ENCODE data around the gene TCOF1.

TCOF1 gene

DNA sequence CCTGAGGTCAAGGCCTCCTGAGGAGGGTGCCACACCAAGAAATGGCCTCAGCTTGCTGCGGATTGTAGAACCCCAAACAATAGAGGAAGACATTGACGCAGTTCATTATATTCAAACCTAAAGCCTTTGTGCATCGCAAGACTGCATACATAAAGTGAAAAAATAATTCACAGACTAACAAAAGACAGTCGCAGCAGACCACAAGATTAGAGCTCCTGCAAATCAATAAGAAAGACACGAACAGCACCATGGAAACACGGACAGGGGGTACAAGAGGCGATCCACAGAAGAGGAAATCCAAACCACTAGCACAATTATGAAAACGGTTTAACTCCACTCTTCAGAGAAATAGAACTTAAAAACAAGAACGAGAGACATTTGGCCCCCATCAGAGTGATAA, 10.0 kb upstream of the TCOF1 start:
- no peak for DNase-seq (ENCODE audit: low read depth in 2 of 2, low spot score in 1 of 2)

GRCh38 chr5:150349681-150350275, 7.7 kb upstream of the TCOF1 start:
- no peak for DNase-seq (ENCODE audit: low read depth in 2 of 2, low spot score in 1 of 2)

DNA sequence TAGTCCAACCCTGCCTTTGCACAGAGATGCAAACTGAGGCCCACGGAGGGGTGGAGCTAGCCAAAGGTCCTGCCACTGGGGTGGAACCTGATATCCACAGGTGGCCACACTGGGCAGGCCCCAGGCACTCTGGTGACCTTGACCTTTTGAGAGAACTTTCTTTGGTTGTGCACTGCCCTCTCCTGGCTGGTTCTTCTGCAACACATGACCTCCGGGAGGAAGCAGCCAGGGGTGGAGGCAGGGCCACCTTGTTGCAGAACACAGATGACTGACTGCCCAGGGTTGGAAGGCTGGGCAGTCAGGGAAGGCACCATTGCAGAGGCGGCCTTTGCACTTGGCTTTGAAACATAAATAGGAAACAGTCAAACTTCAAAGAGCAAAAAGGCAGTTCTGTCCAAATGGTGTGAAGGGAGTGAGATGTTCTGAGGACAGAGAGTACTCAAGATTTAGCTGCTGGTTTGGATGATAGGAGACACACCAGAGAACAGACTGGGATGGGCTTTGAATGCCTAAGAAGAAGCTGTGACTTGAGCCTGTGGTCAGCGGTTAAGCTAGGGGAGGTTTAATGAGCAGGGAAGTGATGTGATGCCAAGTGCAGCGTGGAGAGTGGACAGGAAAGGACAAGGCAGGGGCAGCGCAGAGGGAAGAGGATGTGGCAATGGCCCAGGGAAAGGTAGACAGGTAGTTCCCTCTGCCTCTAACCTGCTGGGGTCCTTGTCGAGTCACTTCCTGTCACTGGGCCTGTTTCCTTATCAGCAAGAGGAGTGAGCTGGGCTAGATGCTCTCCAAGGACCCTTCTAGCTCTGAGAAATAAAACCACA, 6.8 kb upstream of the TCOF1 start:
- no peak for DNase-seq (ENCODE audit: low read depth in 2 of 2, low spot score in 1 of 2)

- DNase-seq (ENCODE audit: low read depth in 2 of 2, low spot score in 1 of 2) = no peak
Observed at GRCh38 chr5:150352244-150353031, 5.1 kb upstream of the TCOF1 start.

- no peak for DNase-seq (ENCODE audit: low read depth in 2 of 2, low spot score in 1 of 2)
Observed at GRCh38 chr5:150353032-150353675, 4.3 kb upstream of the TCOF1 start.

DNA sequence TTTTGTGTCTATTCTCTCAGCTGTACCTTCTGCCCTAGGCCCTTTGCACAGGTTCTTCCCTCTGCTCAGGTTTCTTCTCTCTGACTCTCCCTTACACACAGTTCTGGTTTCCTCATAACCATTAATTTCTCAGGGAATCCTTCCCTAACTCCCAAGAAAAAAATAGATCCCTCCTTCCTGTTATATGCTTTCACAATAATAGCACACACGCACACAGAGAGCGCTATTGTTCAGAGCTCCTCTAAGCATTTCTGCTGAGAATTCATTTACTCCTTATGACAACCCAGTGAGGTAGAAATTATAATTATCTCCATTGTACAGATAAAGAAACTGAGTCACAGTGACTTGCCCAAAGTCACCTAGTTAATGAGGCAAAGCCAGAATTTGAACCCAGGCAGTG, 1.7 kb upstream of the TCOF1 start:
- DNase-seq (ENCODE audit: low read depth in 2 of 2, low spot score in 1 of 2) = no peak

DNA sequence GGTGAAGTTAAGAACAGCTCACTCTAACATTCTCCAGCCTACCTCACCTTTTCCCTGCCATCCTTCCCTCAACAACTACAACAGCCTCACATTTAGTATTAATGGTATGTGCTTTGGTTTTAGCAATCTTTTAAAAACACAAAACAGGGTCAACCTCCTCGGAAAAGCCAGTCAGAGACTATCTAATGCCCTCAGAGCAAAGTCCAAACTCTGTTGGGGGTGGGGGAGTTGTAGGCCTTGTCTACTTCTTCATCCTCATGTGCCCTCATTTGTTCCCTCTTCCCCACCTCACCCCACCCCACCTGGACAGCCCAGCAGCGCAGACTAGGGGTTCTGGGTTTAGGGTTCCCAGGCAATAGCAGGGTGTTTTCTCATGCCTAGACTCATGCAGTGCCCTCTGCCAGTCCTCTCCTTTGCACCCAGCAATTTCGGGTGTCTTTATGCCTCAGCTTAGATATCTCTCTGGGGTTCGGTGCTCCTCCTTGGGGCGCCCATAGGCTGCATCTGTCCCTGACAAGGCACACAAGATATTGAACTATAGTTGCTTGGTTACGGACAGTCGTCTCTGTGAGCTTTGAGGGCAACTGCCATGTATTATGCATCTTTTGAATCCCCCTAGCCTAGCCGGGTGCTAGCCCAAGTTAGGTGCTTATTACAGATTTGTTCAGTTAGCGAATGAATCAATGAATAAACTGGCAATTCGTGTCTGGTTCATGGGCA, 762 bp upstream of the TCOF1 start:
- DNase-seq (ENCODE audit: low read depth in 2 of 2, low spot score in 1 of 2) = no peak

DNA sequence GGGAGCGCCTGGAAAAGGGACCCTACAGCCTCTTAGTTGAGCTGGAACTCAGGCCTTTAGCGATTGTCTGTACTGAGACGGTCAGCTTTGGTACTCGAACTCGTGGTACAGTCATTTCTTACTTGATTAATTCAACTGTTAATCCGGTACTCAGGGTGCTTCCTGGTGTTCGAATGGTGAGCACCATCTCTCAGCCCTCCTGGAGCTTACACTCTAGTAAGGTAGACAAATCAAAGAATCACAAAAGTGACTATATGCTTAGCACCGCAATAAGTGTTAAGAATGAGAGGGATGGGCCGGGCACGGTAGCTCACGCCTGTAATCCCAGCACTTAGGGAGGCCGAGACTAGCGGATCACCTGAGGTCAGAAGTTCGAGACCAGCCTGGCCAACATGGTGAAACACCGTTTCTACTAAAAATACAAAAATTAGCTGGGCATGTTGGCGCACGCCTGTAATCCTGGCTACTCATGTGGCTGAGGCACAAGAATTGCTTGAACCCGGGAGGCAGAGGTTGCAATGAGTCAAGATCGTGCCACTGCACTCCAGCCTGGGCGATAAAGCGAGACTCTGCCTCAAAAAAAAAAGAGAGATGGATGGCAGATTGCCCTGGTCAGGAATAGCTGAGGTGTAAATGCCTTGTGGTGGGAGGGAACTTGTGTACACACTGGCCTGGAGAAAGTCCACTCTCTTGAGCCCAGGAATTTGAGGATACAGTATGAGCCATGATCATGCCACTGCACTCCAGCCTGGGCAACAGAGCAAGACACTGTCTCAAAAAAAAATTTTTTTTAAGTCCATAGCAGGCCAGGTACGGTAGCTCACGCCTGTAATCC, 981 bp downstream of the TCOF1 start:
- no peak for DNase-seq (ENCODE audit: low read depth in 2 of 2, low spot score in 1 of 2)

DNA sequence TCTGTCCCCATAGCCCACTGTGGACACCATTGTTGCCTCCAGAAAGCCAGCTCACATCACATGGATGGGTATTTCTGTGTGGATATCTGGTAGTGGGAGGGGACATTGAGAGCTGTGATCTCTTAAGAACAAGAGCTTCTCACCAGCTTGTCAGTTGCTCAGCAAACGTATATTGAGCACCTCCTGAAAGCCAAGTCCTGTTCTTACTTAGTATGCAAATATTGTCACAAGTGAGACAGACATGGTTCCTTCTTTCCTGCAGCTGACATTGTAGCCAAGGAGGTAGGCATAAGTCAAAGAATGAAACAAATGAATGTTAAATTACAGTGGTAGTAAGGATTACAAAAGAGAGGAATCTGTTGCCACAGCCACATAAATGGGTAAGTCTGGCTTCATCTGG, 3.8 kb downstream of the TCOF1 start:
- DNase-seq (ENCODE audit: low read depth in 2 of 2, low spot score in 1 of 2) = no peak

GRCh38 chr5:150363185-150363584, 5.7 kb downstream of the TCOF1 start:
- DNase-seq (ENCODE audit: low read depth in 2 of 2, low spot score in 1 of 2) = no peak

GRCh38 chr5:150364004-150364403, 6.5 kb downstream of the TCOF1 start:
- no peak for DNase-seq (ENCODE audit: low read depth in 2 of 2, low spot score in 1 of 2)

- no peak for DNase-seq (ENCODE audit: low read depth in 2 of 2, low spot score in 1 of 2)
Observed at GRCh38 chr5:150368526-150368925, 11.0 kb downstream of the TCOF1 start.

DNA sequence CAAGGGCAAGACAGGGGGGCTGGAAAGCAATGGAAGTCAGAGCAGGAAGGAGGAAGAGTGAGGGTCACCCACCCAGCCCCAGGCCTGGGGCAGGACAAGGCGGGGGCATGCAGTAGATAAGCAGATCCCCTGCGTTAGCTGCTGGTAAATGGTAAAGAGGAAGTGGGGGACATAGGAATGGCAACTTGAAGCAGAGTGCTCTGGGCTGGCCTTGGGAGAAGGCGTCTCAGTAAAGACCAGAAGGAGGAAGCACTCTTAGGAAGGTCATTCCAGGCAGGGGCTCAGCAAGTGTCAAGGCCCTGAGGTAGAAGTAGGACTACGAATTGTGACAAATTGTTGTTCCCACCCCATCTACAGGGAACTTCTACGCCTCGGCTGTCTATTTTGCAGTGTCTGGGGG, 15.1 kb downstream of the TCOF1 start:
- no peak for DNase-seq (ENCODE audit: low read depth in 2 of 2, low spot score in 1 of 2)

GRCh38 chr5:150374651-150375050, 17.2 kb downstream of the TCOF1 start:
- DNase-seq (ENCODE audit: low read depth in 2 of 2, low spot score in 1 of 2) = no peak

DNA sequence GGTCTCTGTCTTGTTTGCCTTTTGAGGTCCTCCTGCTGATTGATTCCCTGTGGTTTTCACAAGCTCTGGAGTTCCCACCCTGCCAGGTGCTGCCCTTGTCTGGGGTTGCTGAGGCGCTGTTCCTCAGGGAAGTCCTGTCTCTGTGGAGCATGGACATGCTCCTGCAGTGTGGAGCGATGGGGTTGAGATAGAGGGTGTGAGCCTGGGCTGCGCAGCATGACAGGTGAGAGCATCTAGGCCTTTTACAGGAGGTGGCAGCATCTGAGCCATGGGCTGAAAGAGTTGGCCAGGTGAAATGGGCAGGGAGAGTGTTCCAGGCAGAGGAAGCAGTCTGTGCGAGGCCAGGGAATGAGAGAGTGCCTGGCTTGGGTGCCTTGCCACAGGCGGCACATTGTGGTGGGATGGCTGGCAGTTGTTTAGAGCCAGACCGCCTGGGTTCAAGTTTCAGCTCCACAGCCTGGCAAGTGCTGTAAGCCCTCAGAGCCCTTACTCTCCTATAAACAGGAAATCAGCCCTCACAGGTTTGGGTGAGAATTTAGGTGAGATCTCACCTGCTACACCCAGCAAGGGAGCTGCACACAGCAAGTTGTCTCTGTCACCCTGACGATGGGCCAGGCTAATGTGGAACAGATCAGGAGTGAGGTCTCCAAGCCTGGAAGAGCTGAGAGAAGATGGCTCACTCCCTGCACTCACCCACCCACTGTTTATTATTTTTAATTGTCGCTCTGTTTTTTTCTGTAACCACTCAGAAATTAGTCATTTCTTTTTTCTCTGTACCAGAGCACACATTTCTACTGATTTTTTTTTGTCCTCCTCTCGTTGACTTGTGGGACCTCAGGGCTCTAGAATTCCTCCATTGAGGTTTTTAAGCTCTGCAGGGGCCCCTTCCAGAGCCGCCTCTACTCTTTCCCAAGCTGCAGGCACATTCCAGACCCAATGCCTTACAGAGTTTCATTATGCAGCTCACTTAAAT, 19.6 kb downstream of the TCOF1 start:
- DNase-seq (ENCODE audit: low read depth in 2 of 2, low spot score in 1 of 2) = no peak

DNA sequence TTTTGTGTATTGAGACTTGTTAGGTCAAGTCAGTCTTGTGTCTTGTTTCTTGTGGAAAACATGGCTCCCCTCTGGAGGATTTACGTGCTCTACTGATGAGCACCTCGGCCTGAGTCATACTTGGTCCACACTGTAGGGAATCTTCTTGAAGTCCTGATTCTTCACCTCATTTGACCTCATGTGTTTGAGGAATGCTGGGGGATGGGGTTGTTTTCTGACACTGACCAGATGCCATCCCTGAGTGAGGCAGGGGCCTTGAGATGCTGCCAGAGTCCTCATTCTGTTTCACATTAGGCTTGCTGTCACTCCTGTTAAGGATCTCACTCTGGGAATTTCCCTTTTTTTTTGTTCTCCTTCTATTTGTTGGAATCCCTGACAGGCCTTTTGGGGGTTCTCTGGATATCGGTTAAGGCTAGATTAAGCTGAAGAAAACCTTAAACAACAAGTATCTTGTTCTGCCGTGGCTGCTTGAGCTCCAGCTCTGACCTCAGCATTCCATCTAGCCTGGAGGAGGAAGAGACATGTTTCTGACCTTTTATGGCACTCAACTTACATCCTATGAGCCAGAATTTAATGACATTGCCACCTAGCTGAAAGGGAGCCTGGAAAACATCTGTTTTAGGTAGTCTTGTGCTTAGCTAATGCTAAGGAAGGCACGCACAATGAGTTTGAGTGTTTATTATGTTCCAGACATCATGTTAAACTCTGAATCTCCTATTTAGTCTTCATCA, 20.6 kb downstream of the TCOF1 start:
- DNase-seq (ENCODE audit: low read depth in 2 of 2, low spot score in 1 of 2) = no peak

GRCh38 chr5:150384701-150385100, 27.2 kb downstream of the TCOF1 start:
- no peak for DNase-seq (ENCODE audit: low read depth in 2 of 2, low spot score in 1 of 2)
